Measurements from ENCODE around the gene SOCS7. TPM values are rescaled to one million over a fixed set of nuclear protein-coding genes. Genes with fewer than 3 reads are reported as not detected.
A peak's percentile ranks its signal among the peaks of the same experiment; 100 is the strongest.

Gene SOCS7
- total and polyA plus RNA-seq, 2 experiments from 2014 or later: 5.0 to 29.2 TPM

- Histone ChIP-seq H3K9me2 (ENCODE audit: insufficient read depth) (no peaks in the 10 kb centered on the region), H4K20me1 (replicated peaks; ENCODE audit: insufficient read depth) (peaks cover 19% of the 10 kb centered on the region), H3K4me2 (peak overlapping the region; percentile 96), H3K27ac (ENCODE audit: low read depth) (no peak overlapping the region), H2AFZ (no peak overlapping the region), H3K27me3 (ENCODE audit: insufficient read depth) (peaks cover 5% of the 10 kb centered on the region; the same call in 1 of the 2 replicates), H3K36me3 (ENCODE audit: insufficient read depth) (no peaks in the 10 kb centered on the region), H3K4me3 (peak overlapping the region; percentile 89), H3K4me1 (ENCODE audit: insufficient read depth) (peaks cover 46% of the 10 kb centered on the region), H3F3A (replicated peaks; ENCODE audit: low read depth) (peaks cover 24% of the 10 kb centered on the region; the same call in 1 of the 2 replicates), H3K79me2 (replicated peaks; ENCODE audit: insufficient read depth) (peaks cover 53% of the 10 kb centered on the region)
- H3K36me3 Mint-ChIP-seq (ENCODE audit: low read depth): no peaks in the 10 kb centered on the region; the same call in 2 of the 3 replicates
- peaks cover 11% of the 10 kb centered on the region for H3K27me3 Mint-ChIP-seq (ENCODE audit: insufficient read depth, low read depth, poor library complexity)
- H3K4me3 Mint-ChIP-seq: peak overlapping the region; percentile 74
- TF ChIP-seq EZH2 (IDR thresholded peaks at IDR 0.05; ENCODE audit: low read depth, unreplicated experiment) (no peak), CREB1 (CRISPR knock-in tag; IDR thresholded peaks at IDR 0.05; ENCODE audit: low read depth) (no peak), POLR2AphosphoS5 (IDR thresholded peaks at IDR 0.05; ENCODE audit: low read depth) (no peak), ETS1 (IDR thresholded peaks at IDR 0.05) (no peak), CTCF (conservative IDR thresholded peaks at IDR 0.05; ENCODE audit: low read depth in 2 of 2) (no peak), STAT1 (IDR thresholded peaks at IDR 0.05; ENCODE audit: unreplicated experiment) (no peak)
- peaks cover 56% of the 10 kb centered on the region for H3K4me1 Mint-ChIP-seq
- ATAC-seq: no peak
- H3K9me3 Mint-ChIP-seq: no peaks in the 10 kb centered on the region
- DNase-seq (ENCODE audit: low spot score): no peak
- no peak overlapping the region for H3K27ac Mint-ChIP-seq
Observed at GRCh38 chr17:38353086-38353604, 1.5 kb downstream of the SOCS7 start.

GRCh38 chr17:38353668-38354067, 2.0 kb downstream of the SOCS7 start:
- H3K4me3 ChIP-seq: peak overlapping the region; percentile 89
- no peaks in the 10 kb centered on the region for H3K9me2 ChIP-seq (ENCODE audit: insufficient read depth)
- no peak overlapping the region for H3K27ac ChIP-seq (ENCODE audit: low read depth)
- TF ChIP-seq ETS1 (IDR thresholded peaks at IDR 0.05): no peak
- TF ChIP-seq STAT1 (IDR thresholded peaks at IDR 0.05; ENCODE audit: unreplicated experiment): no peak
- no peak for TF ChIP-seq REST (IDR thresholded peaks at IDR 0.05; ENCODE audit: unreplicated experiment)
- TF ChIP-seq CREB1 (CRISPR knock-in tag; IDR thresholded peaks at IDR 0.05; ENCODE audit: low read depth): no peak
- no peak for TF ChIP-seq EZH2phosphoT487 (IDR thresholded peaks at IDR 0.05; ENCODE audit: unreplicated experiment)
- TF ChIP-seq JUNB (IDR thresholded peaks at IDR 0.05; ENCODE audit: unreplicated experiment): no peak
- TF ChIP-seq EZH2 (IDR thresholded peaks at IDR 0.05; ENCODE audit: low read depth, unreplicated experiment): no peak
- H3K4me2 ChIP-seq: peak overlapping the region; percentile 96
- no peak overlapping the region for H2AFZ ChIP-seq
- no peaks in the 10 kb centered on the region for H3K36me3 ChIP-seq (ENCODE audit: insufficient read depth)
- peaks cover 58% of the 10 kb centered on the region for H3K79me2 ChIP-seq (replicated peaks; ENCODE audit: insufficient read depth)
- H3K27me3 ChIP-seq (ENCODE audit: insufficient read depth): peaks cover 5% of the 10 kb centered on the region; the same call in 1 of the 2 replicates
- peaks cover 19% of the 10 kb centered on the region for H4K20me1 ChIP-seq (replicated peaks; ENCODE audit: insufficient read depth)
- Mint-ChIP-seq H3K4me3 (peak overlapping the region; percentile 74), H3K9me3 (no peaks in the 10 kb centered on the region), H3K27me3 (ENCODE audit: insufficient read depth, low read depth, poor library complexity) (peaks cover 11% of the 10 kb centered on the region), H3K4me1 (peaks cover 61% of the 10 kb centered on the region), H3K27ac (no peak overlapping the region), H3K36me3 (ENCODE audit: low read depth) (no peaks in the 10 kb centered on the region; the same call in 2 of the 3 replicates)
- H3K4me1 ChIP-seq (ENCODE audit: insufficient read depth): peaks cover 51% of the 10 kb centered on the region
- no peak for ATAC-seq
- DNase-seq (ENCODE audit: low spot score): no peak
- peaks cover 24% of the 10 kb centered on the region; the same call in 1 of the 2 replicates for H3F3A ChIP-seq (replicated peaks; ENCODE audit: low read depth)
